Left forelimb (tissue), 1 donor: ENCODE measurements around the gene KRT76.

Experiments
- DNase-seq: peaks from one replicate; pipeline ENCODE4 v3.0.0-alpha.2; 2018; ENCODE audit warnings: low spot score

The KRT76 gene

GRCh38 chr12:52730383-52730782 lies 46.8 kb downstream of the KRT76 start:
- DNase-seq = no peak

GRCh38 chr12:52729147-52729546 lies 48.0 kb downstream of the KRT76 start:
- DNase-seq = no peak

- no peak for DNase-seq
These were observed 48.8 kb downstream of the KRT76 start for GRCh38 chr12:52728374-52728773.

GRCh38 chr12:52727037-52727436 lies 50.1 kb downstream of the KRT76 start:
- DNase-seq = no peak

- DNase-seq = no peak
These were observed 50.7 kb downstream of the KRT76 start for GRCh38 chr12:52726451-52726850.

- DNase-seq = no peak
These were observed 52.8 kb downstream of the KRT76 start for GRCh38 chr12:52724384-52724783.

GRCh38 chr12:52722680-52723079 lies 54.5 kb downstream of the KRT76 start:
- no peak for DNase-seq

GRCh38 chr12:52721838-52722470 lies 55.2 kb downstream of the KRT76 start:
- DNase-seq = no peak

GRCh38 chr12:52720365-52720886 lies 56.7 kb downstream of the KRT76 start:
- DNase-seq = no peak
